ENCODE data around the gene PSMB11.

PSMB11 gene

DNA sequence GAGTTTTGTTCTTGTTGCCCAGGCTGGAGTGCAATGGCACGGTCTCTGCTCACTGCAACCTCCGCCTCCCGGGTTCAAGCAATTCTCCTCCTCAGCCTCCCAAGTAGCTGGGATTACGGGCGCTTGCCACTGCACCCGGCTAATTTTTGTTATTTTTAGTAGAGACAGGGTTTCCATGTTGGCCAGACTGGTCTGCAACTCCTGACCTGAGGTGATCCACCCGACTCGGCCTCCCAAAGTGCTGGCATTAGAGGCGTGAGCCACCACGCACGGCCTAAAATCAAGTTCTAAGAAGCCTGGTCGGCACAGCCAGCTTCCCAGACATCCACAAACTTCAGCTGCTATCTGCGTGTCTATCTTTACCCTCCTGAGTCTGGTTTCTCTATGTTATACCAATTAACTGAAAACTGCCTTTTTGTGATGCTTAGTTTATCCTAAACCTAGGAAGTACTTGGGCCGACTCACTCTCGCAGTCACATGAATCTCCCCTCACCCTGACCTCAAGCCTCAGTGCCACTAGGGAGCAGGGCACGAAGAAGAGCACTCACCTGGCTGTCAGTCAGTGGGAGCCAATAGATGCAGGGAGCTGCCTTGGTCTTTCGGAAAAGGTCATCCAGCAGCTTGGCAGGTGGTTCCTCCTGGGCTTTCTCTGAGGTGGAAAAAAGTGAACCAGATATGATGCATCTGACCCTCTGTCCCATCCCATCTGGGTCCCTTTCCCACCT, 18.7 kb downstream of the PSMB11 start:
- no peak for DNase-seq (ENCODE audit: low spot score)

DNA sequence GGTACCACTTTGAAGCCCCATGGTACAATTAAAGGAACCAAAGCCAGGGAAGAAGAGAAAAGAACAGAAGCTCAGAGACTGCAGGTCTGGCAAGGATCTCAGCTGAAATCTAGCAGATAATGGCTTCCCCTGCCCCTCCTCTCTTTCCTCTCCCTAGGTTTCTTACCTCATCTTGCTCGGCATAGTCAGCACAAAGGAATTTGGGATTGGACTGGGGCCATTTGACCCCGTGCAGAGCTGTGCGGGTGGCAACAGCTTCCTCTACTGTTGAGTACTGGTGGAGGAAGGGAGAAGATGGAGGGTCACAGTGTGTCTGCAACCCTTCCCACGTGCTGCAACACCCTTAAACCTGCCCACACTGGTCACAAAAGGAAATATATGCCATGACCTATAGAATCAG, 20.0 kb downstream of the PSMB11 start:
- DNase-seq (ENCODE audit: low spot score) = peak; percentile 91

DNA sequence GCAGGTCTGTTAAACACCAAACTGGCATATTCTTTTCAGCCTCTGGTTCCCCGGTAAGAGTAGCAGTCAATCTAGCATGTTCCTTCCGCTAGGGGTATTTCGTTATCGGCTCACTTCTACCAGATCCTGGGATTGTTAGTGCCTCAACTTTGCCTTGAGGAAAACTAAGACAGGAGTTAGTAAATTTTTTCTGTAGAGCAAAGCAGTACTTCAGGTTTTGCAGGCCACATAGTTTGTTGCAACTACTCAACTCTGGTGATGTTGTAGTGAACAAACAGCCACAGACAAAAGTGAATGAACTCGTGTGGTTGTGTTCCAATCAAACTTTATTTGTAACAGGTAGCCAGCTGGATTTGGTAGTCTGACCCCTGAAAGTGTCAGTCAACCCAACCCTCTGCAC, 21.6 kb downstream of the PSMB11 start:
- DNase-seq (ENCODE audit: low spot score) = no peak

DNA sequence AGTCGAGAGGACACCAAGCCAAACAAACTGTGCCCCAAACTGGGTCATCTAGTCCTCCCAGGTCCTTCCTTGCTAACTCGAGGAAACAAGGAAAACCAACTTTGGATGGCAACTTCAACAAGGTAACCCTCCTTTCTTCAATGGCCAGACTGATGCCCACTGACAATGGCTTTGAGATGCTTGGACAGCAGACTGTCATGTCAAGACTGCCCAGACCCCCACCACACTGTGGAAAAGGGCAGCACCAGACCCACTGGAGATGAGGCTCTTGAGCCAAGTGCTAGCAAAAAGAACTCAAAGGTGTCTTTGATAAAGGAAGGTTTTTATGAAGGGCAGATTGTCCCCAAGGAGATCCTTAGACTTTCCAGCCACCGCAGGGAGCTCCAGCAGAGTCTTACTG, 24.4 kb downstream of the PSMB11 start:
- DNase-seq (ENCODE audit: low spot score) = no peak

DNA sequence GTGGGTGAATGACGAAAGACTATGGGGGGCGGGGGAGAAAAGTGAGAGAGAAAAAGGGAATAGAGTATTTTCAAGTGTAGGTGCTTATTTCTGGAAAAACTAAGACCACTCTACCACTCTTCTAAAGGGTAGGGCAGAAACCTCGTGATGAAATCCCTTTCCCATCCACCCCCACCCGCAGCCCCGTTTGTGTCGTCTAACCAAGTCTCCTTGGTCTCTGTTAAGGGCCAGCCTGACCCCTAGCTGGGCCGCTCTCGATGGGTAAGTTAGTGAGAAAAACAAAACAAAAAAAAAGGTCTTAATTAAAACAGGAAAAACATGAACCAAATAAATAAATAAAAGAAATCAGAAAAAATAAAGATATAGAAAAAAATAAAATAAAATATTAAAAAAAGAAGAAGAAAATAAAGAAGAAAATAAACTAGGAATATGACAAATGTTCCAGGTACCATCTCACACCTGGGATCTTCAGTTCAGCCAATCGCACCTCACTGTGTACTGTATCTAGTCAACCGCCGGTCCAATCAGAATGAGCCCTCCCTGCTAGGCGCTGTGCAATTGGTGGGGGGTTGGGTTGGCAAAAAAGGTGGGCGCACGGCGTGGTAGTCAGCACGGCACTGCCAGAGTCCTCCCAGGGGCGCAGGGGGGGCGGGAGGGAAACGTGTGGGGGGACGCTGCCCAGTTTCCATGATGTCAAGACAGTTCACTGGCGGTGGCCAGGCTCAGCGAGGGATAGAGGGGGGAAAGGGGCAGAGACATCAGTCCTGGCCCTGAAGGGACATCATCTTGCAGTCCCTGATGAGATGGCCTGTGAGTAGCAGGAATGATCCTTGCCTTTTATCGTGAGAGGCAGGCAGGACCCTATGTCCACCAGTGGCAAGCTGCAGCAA, 25.1 kb downstream of the PSMB11 start:
- no peak for DNase-seq (ENCODE audit: low spot score)

DNA sequence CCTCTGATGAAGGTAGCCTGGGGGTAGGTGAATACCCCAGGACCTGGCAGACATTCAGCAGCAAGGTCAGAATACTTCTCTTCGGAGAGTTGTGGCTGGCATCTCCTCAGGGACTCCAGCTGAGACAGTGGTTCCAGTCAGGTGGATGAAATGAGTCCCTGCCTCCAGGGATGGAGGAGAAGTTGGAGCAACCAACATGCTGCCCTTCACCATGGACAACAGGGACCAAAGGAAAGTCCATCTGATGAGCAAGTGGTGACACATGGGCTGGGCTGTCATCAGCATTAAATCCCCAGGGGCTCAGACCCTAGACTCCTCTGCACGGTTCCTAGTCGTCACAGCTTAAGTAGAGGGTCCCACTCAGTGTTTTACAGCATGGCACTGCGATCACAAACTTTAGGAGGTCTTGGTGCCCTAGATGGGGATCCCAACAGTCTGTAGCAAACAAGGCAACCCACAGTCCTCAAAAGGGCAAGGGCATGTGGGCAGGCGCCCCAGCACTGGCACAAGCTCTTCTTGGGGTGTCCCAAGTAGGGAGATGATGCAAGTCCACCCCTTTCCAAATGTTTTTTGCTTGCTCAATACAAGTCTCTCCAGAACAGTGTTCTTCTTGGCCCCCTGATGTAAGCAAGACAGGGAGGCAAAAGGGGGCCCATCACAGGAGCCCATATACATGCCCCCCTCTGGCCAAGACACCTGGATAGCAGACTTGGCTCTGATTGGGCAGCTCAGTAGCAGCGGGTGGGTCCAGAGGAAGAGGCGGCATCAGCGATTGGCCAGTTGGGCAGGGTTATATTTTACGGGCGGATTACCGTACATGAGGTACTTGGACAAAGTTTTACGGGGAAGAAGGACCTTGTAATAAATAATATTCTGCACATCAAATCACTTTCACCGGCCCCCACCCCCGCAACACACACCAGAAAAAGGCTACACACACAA, 26.1 kb downstream of the PSMB11 start:
- peak; percentile 34 for DNase-seq (ENCODE audit: low spot score)

DNA sequence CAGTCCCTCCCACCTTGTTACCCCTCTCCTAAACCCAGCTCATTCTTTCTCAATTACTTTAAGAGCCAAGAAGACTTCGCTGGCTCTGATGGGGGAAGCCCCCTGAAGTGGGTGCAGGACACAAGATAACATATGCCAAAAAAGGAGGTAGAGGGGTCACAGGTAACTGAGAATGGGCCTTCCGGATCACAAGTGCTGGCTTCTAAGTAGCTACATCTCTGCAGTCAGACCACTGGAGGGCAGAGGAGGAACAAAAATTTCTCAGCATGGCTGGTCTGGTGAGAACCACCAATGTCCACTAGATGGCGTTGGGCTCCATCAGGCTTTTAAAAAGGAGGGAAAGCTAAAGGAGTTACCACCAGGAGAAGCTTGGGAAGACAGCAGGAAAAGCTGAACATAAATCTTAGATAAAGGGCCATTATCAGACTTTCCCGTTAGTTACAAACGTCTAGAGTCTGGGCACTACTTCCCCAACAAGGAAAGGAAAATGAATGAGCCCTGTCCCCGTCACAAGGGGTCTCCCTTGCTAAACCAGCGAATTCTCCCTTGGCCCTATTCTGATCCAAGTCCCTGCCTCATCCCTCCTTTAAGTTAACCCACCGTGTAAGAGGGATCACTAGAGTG, 26.9 kb downstream of the PSMB11 start:
- peak; percentile 89 for DNase-seq (ENCODE audit: low spot score)

DNA sequence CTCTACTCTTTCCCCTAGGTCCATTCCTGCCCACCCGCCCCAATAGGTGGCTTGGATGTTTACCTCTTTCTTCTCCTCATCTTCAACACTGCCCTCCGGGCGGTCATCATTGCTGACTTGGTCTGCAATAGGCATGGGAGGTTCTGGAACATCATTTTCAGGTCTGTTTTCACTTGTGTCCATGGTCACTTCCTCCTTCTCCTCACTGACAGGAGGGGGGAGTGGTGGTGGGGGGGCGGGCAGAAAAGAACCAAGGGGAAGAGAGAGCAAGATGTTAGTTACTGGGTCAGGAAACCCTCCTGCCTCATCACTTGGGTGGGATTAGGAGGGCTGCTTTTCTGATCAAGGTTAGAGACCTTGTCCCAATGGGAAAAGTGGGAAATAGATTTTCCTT, 27.4 kb downstream of the PSMB11 start:
- DNase-seq (ENCODE audit: low spot score) = peak; percentile 2

DNA sequence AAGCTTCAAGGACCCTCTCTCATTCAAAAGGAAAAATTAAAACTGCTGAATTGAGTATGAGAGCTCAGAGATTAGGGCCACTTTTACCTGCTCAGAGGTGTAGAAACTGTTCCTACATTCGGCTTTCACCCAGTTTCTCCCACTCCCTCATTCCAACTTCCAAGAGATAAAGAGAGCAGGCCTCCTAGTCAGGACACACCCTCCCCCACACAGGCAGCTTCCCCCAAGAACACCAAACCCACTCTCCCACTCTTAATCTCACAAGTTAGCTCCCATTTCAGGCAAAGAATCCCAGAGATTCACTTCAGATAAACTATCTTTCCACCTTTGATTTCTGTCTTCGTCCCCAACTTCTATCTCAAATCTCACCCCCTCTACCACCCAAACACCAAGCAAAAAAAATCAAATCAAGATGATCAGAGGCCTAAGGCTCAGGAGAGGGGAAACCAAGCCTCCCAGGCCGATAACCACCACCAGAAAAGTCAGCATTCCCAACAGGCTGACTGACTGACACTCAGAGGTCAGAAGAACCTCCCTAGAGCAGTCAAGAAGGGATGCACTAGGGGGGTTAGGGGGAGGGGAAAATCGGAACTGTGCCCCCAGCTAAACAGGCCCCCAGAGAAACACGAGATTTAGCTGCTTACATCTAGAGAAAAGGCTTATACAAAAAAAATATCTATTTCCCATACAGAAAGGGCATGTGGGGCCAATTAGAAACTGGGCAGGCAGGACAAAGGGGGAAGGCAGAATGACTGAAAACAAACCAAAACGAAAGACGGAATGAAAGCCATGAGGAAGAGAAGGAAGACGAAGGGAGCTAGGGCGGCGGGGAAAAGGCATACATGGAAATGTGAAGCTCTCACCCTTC, 28.5 kb downstream of the PSMB11 start:
- peak; percentile 27 for DNase-seq (ENCODE audit: low spot score)

DNA sequence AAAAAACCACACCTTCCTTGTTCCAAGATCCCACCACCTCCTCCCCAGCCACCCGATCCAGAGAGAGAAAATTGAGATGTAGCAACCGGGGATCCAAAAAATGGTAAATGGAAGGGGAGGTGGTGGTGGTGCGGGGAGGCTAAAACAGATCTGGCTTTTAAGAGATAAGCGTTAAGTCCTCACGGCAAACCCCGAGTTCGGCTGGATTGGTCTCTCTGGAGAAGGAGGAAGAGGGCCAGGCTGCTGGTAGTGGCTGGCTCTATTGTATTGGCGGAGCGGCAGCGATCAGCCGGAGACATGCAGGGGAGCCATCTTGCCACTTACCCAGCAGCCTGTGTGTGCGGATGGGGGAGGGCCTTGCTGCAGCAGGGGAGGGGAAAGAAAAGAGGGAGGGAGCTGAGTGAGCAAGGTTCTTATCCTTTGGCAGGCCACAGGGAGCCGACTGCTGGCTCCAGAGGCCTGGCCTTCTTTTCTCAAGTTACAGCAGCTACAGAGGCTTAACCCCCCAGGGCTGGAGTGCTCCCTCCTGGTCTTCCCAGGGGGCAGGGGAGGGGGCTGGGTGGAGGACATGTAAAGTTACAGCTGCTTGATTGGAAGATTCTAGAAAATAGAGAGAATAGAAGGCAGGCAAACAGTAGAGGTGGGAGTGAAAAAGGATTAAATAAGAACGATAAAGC, 29.4 kb downstream of the PSMB11 start:
- peak; percentile 90 for DNase-seq (ENCODE audit: low spot score)

DNA sequence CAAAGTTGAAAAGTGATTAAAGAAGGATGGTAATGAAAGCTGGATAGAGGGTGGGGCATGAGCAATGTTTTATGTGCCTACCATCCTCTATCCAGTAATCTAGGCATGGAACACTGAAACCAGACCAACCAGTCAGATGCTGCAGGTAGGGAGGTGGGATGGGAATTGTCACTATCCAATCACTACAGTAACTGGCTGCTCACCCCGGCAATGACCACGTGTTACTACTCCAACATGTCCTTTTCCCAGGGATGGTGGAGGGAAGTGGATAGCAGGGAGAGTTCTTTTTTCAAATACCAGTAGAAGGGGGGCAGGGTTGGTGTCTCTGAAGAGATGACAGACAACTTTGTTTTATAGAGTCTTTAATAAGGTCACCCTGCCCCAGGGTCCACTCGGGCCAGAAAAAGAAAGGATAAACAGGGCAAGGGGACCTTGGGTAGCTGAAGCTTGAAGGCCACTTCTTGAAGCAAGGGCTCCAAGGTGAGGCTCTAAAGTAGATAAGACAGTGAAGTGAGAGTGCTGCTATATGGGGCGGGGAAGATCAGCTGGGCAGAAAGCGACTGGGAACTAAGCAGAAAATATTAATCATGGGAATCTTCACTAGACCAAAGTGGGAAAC, 30.0 kb downstream of the PSMB11 start:
- DNase-seq (ENCODE audit: low spot score) = peak; percentile 2

DNA sequence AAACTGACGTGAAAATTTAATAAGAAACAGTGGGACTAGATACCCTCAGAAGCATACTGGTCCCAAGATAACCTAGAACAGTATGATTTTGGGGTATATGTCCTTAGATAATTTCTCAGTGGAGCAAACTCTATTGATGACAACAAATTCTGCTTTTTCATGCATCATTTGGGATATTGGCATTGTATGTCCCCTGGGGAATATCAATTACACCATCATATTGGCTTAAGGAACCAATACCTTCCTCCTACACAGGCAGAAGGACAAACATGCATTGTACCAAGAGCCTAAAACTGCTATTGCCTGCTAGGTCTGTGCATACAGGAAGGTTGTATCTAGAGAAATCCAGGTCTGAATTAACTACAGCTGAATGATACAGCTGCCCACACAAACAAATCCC, 32.9 kb downstream of the PSMB11 start:
- no peak for DNase-seq (ENCODE audit: low spot score)

DNA sequence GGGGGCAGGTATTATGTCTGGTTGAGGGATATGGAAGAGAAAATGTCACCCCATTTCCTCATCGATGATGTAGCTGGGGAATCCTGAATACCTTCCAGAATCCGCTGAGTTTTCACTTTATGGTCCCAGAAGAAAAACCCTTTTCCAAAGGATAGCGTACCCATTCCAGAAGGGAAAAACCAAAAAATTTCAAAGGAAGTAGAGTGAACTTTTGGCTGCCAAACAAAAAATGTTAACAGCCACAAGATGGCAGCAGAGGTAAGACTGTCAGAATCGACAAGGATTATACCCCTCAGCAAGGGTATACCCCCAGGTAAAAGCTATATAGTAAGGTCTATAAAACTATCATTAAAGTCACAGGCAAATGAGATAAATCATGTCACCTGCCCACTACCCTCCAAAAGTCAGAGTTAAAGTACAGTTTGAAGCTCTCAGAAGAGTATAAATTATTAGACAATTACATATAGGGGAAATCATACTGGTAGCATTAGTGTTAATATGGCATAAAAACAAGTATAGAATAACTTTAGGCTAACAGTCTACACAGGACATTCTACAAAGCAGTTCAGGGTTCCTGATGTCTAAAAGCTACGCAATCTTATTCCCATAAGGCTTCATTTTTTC, 34.9 kb downstream of the PSMB11 start:
- no peak for DNase-seq (ENCODE audit: low spot score)

DNA sequence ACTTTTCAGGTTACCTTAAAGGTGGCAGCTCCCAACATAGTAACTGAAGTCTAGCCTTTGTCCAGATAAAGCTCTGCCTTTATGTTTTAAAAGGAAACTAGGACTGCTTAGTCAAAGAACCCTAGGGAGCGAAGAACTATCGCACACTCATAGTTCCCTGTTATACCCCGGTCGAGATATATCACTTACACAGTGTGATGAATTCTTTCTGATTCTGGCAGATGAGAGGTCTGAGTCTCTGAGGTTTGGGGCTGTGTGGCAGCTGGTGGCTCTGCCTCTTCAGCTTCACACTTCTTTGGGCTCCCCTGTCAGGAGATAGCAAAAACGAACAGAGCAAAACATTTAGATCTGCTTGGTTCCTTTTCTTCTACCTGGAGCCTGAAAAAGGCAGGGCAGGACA, 36.0 kb downstream of the PSMB11 start:
- no peak for DNase-seq (ENCODE audit: low spot score)

DNA sequence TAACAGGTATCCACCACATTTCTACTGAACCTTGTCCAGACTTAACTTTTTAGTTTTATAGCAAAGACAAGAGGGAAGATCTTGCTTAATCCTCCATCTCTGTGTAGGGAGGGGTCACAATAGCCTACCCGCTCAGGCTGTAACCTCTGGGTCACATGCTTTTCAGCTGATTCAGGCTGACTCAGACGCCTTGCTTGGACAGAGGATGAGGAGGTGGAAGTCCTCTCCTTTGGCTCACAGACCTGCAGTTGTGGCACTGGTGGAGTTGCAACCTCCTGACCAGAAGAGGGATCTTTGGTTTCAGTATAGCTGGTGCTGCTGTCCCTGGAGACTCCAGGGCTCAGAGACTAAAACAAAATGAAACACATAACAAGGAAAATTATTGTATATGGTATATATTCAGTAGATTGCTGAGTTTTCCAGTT, 36.7 kb downstream of the PSMB11 start:
- DNase-seq (ENCODE audit: low spot score) = peak; percentile 83

DNA sequence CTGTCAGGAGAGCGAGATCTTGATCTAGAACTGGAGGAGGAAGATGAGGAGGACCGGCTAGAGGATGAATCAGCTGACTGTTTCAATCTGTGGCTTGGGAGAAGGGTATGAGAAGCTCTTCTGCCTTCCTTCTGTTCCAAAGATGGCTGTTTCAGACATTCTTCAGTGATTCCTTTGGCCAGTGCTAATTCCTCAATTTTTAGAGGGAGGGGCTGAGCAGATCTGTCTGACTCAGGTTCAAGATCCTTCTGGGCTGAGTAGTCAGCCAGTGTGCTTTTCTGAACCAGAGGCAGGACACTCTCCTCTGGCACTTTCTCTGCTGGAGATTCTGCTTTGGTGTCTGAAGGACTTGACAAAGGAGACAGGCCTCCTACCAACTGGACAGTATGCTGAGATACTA, 37.7 kb downstream of the PSMB11 start:
- no peak for DNase-seq (ENCODE audit: low spot score)

DNA sequence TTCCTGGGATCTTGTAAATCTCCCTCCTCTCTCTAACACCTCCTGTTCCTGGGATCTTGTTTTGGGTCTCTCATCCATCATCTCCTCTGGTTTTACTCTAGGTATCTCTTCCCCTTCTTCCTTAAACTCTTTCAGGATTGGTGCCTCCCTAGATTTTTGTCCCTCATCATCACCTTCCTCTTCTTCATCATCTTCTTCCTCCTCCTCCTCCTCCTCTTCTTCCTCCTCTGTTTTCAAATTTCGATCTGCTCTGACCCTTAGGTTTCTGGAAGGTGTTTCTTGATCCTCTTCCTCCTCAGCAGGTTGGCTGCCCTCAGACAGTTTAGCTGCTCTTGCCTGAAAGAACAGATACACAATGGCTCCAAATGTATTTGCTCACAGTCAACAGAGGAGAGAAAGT, 38.5 kb downstream of the PSMB11 start:
- DNase-seq (ENCODE audit: low spot score) = no peak

DNA sequence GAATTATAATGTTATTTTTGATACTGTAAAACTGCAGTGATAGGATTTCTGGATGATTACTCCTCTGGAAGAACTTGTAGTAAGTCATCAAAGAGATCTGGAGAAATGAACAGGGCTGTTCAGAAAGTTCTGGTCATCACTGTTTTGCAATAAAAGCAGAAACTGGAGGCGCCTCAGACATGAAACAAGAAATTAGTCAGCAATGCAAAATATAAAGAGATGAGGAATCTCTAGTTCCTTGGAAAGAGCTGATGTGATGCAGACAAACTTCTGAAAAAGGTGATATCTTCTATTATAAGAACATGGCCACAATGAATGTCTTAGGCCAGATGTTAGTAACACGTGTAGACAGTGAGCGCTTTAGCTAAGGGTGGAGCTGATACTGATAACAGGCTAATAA, 43.4 kb downstream of the PSMB11 start:
- DNase-seq (ENCODE audit: low spot score) = no peak

DNA sequence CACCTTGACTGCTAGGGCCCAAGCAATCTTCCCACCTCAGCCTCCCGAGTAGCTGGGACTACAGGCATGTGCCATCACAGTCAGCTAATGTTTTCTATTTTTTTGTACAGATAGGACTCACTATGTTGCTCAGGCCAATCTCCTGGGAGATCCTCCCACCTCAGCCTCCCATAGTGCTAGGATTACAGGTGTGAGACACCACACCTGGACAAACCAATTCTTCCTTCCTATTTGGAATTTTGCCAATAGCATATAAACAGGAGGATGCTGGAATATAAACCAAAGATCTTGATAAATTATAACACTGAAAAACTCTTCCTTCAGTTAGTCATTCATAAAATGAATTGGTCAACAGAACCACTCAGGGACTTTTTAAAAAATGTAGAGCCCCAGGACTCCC, 44.6 kb downstream of the PSMB11 start:
- no peak for DNase-seq (ENCODE audit: low spot score)

Measured in AG08396 (cell line).